EH (cell line): ENCODE results near the gene TRUB2.
A peak's percentile ranks its signal among the peaks of the same experiment; 100 is the strongest.

ENCODE experiments used
- DNase-seq: peaks from one replicate; pipeline ENCODE4 v3.0.0-alpha.2; 2015; ENCODE audit warnings: low read depth

Gene TRUB2, protein sequence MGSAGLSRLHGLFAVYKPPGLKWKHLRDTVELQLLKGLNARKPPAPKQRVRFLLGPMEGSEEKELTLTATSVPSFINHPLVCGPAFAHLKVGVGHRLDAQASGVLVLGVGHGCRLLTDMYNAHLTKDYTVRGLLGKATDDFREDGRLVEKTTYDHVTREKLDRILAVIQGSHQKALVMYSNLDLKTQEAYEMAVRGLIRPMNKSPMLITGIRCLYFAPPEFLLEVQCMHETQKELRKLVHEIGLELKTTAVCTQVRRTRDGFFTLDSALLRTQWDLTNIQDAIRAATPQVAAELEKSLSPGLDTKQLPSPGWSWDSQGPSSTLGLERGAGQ

GRCh38 chr9:128322404-128323211 lies at the start of gene TRUB2, which contains the start of gene COQ4:
Gene TRUB2, minus strand, starts transcription at chr9:128322447. Its CDS starts 39 bp downstream, at chr9:128322408.
Gene COQ4, plus strand, starts transcription at chr9:128322839. Its CDS starts 20 bp downstream, at chr9:128322859.
- peak; percentile 94 for DNase-seq

DNA sequence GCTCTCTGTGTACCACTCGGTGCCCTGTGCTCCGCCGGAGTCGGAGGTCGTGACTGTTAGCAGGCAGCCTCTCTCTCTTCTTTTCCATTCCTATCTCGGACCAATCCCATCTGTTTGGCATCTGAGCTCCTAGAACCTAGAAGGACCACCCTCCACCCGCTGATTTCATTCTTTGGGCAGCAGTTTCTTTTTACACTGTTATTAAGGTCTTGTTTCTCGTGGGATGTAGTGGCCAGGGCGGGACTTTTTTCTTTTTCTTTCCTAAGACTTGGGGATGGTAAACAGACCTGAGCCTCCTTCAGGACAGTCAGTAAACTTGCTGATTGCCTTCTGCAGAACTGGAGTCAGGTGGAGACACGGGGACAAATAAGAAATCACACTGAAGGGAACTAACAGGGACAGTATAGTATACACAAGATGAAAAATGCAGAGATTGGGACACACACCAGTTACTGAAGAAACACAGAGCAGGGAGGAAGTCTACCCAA lies 49.4 kb upstream of the TRUB2 start:
- no peak for DNase-seq

DNA sequence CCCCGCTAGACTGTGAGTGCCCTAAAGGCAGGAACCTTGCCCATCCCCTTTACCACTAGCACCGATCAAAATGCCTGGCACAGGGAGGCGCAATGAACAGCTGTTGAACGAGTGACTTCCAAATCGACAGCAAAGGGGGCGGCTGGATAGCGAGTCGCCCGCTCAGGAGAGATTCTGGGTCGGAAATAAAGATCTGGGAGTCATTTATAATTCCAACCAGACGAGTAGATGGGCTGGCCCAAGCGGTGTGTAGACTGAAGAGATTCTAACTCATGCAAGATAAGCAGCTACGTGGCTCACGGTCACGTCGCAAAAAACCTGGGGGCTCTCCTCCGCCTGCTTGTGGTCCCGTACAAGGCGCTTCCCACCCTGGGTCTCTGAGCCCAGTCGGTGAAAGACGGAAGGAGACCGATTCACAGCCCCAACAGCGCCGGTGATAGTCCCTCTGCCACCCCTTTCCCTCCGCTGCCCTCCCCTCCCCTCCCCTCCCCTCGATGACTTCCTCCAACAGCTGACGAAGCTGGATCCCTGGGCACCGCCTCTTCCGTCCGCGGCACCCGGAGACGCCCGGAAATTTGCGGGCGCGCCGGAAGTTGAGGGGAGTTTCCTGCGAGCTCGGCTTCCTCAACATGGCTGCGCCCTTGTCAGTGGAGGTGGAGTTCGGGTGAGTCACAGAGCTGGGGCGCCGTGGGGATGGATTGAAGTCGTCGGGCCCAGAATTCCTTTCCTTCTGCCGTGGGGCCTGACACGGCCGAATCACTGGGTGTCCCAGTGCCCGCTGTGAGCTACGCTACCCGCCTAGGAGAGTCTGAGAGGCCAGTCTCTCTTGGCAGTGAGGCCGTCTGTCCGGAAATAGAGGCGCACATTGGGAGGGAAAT lies 48.7 kb upstream of the TRUB2 start, which contains the start of gene URM1:
Gene URM1, plus strand, starts transcription at position 623 of the 878 bp plus-strand sequence. Its CDS starts 7 bp downstream, at position 630.
- peak; percentile 98 for DNase-seq

GRCh38 chr9:128370367-128370751 lies 48.1 kb upstream of the TRUB2 start:
- DNase-seq: no peak

DNA sequence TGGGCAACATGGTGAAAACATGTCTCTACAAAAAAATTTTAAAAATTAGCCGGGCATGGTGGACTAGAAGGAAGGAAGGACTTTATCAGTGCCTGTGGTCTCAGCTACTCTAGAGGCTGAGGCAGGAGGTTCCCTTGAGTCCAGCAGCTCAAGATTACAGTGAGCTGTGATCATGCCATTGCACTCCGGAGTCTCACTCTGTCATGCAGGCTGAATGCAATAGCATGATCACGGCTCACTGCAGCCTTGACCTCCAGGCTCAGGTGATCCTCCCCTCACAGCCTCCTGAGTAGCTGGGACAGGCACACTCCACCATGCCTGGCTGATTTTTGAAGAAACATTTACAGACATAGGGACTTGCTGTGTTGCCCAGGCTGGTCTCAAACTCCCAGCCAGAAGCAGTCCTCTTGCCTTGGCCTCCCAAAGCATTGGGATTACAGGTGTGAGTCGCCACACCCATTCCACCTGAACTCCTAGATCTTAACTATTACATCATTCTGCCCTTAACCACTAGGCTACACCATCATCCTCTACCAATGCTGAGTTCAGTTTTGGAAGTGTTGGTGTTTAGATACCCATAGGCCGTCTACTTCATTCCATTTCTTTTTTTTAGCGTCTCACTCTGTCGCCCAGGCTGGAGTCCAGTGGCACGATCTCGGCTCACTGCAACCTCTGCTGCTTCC lies 46.9 kb upstream of the TRUB2 start:
- DNase-seq: no peak

DNA sequence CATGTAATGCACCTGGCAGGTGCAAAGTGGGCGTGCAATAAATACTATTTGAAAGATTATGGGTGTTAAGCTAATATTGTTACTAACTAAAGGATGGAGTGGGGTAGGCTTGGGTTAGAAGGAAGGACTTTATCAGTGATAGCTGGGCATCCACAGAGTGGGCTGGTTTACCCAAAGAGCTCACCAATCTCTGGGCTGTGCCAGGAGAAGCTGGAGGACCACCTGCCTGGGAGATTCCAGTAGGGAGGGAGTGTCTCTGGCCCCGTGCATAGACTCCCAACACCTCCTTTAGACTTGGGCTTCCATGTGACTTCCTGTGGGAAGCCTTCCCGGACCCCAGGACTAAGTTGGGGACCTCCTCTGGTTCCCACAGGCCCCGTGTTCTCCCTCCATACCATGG lies 43.3 kb upstream of the TRUB2 start:
- DNase-seq: no peak

- DNase-seq: no peak
Observed at GRCh38 chr9:128362774-128363173, 40.5 kb upstream of the TRUB2 start.

DNA sequence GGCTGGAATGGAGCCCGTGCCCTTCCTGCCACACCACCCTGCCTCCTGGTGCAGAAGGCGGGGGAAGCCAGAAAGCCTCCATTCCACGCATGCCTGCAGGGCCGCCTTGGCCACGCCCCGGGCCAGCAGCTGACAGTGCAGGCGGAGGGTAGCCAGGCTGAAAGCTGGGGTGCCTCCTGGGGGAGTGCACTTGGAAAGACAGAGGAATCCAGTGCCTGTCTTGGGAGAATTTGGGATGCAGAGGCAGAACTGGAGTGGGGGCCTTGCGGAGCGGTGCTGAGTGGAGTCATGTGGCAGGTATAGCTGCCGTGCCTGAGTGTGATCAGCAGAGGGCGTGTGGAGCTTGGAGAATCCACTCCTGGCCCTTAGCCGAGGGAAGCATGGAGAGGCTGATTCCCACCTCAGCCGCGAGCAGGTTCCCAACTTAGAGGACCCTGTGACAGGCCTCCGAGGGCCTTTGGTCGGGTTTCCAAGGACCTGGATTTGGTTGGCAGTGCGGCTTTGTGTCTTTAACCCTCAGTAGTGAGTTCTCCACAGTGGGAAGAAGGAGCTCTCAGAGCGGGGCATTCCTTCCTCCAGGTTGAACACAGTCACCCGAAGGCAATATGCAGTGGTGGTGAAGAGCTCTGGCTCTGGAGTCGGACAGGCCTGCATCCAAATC lies 39.9 kb upstream of the TRUB2 start:
- peak; percentile 87 for DNase-seq

- DNase-seq: no peak
Observed at GRCh38 chr9:128361296-128361985, 39.2 kb upstream of the TRUB2 start.

DNA sequence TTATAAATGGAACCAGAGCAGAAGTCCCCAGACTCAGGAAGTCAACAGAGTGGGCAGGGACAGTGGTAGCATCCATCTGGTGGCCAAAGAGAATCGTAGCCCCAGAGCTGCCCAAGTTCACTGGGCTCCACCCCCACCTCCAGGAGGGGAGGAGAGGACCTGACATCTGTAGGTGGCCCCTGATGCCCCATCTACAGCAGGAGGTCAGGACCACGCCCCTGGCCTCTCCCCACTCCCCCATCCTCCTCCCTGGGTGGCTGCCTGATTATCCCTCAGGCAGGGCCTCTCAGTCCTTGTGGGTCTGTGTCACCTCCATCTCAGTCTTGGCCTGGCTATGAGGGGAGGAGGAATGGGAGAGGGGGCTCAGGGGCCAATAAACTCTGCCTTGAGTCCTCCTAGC lies 38.6 kb upstream of the TRUB2 start:
- no peak for DNase-seq

- DNase-seq: peak; percentile 30
Observed at GRCh38 chr9:128358861-128359260, 36.6 kb upstream of the TRUB2 start.

- DNase-seq: no peak
Observed at GRCh38 chr9:128358090-128358489, 35.8 kb upstream of the TRUB2 start.

DNA sequence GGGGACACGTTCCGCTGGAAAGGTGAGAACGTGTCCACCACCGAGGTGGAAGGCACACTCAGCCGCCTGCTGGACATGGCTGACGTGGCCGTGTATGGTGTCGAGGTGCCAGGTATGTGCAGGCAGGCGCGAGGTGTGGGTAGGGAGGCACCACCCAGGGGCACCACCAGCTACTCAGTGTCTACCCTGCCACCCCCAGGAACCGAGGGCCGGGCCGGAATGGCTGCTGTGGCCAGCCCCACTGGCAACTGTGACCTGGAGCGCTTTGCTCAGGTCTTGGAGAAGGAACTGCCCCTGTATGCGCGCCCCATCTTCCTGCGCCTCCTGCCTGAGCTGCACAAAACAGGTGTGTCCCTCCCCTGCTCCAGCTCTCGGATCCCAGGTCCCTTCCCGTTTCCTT lies 33.2 kb upstream of the TRUB2 start:
- DNase-seq: no peak

GRCh38 chr9:128349772-128350171 lies 27.5 kb upstream of the TRUB2 start:
- no peak for DNase-seq

GRCh38 chr9:128349125-128349524 lies 26.9 kb upstream of the TRUB2 start:
- no peak for DNase-seq

- DNase-seq: no peak
Observed at GRCh38 chr9:128344931-128345605, 22.8 kb upstream of the TRUB2 start.

DNA sequence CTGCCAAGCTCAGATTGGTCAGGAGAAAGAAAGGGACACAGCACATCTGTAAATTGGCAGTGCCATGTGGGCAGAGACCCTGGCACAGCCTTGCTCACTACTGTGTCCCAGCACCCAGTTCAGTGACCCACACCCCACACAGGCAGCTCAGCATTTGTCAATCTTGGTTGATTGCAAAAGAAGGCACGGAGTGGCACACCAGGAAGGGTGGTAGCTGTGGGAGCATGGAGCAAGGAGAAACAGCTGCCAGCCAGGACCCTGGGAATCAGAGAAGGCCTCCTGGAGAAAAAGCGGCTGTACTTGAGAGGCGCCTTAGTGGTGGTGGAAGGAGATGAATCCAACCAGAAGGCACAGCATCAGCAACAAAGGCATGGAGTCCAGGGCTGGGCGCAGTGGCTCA lies 21.6 kb upstream of the TRUB2 start:
- no peak for DNase-seq

DNA sequence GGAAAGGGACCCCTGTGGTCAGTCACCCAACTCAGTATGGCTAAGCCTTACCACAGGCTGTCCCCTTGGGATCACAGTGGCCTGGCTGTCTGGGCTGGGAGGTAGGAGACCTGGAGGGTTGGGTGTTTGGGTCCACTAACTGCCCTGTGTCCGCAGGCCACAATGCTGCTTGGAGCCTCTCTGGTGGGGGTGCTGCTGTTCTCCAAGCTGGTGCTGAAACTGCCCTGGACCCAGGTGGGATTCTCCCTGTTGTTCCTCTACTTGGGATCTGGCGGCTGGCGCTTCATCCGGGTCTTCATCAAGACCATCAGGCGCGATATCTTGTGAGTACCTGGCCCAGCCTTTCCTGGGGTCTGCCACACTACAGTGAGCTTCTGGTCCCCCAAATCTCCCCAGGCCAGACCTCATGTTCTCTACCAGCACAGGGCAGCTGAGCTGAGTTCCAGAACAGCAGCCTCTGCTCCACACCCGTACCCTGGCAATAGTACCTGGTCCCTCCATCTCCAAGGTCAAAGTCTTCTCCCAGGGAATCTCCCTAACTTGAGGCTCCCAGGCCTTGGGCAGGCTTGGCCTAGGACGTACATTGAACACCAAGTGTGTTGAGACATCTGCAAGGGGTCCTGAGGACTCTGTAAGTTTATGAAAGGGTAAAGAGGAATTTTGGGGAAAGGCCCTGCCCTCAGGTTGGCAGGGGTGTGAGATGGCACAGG lies 20.9 kb upstream of the TRUB2 start:
- DNase-seq: no peak

GRCh38 chr9:128341435-128341849 lies 19.2 kb upstream of the TRUB2 start:
- peak; percentile 76 for DNase-seq
